GM12878 (cell line): ENCODE data around the gene ZNF133. TPM values are rescaled to one million over a fixed set of nuclear protein-coding genes. Genes with fewer than 3 reads are reported as not detected.

Experiments used
- CBX3 ChIP-seq: fragments of 200-600 bp; sonication (generic); IDR thresholded peaks from 2 replicates; pipeline ENCODE4 v1.6.1; 2016; ENCODE audit warnings: low read depth, borderline replicate concordance
- CBX5 ChIP-seq: sonication (generic); IDR thresholded peaks from 2 replicates; pipeline ENCODE4 v1.6.1; 2016; ENCODE audit warnings: low read depth, moderate library complexity, mild to moderate bottlenecking, inconsistent platforms
- DPF2 ChIP-seq: fragments of 450-650 bp; IDR thresholded peaks from 2 replicates; pipeline ENCODE4 v1.6.1; 2017; ENCODE audit warnings: mild to moderate bottlenecking
- ESRRA ChIP-seq: IDR thresholded peaks from 2 replicates; pipeline ENCODE4 v1.6.1; 2012; ENCODE audit warnings: mild to moderate bottlenecking, low read length, improper control_type of control experiment
- HDAC2 ChIP-seq: fragments of 200-600 bp; sonication (generic); IDR thresholded peaks from 2 replicates; pipeline ENCODE4 v1.6.1; 2017
- HDAC6 ChIP-seq: fragments of 200-600 bp; sonication (generic); IDR thresholded peaks from one replicate; pipeline ENCODE4 v1.8.0; 2017; ENCODE audit warnings: antibody characterized with exemption; ENCODE audit not compliant: unreplicated experiment
- IKZF2 ChIP-seq, 2 experiments: fragments of 450-650 bp; IDR thresholded peaks; 2 replicates each; pipeline ENCODE4 v1.6.1; 2017; ENCODE audit warnings: mild to moderate bottlenecking in 2 of 2, moderate library complexity in 2 of 2
- KDM1A ChIP-seq: fragments of 200-600 bp; sonication (generic); IDR thresholded peaks from 2 replicates; pipeline ENCODE4 v1.6.1; 2016; ENCODE audit warnings: borderline replicate concordance
- NR2F1 ChIP-seq: fragments of 450-650 bp; conservative IDR thresholded peaks from 2 replicates; pipeline ENCODE4 v1.6.1; 2017; ENCODE audit warnings: mild to moderate bottlenecking
- PAX5 ChIP-seq: IDR thresholded peaks from 2 replicates; pipeline ENCODE4 v1.6.1; 2011; ENCODE audit warnings: low read depth, low read length, borderline replicate concordance
- POLR2AphosphoS2 ChIP-seq: IDR thresholded peaks from 2 replicates; pipeline ENCODE4 v1.6.1; 2011; ENCODE audit warnings: low read depth, mild to moderate bottlenecking, low read length, improper control_type of control experiment, moderate library complexity
- RUNX3 ChIP-seq: IDR thresholded peaks from 2 replicates; pipeline ENCODE4 v1.6.1; 2012; ENCODE audit warnings: low read length, inconsistent platforms
- SP1 ChIP-seq: IDR thresholded peaks from one replicate; pipeline ENCODE4 v1.6.1; 2011; ENCODE audit warnings: low read depth, low read length
- SREBF2 ChIP-seq: IDR thresholded peaks from 2 replicates; pipeline ENCODE4 v1.6.1; 2012; ENCODE audit warnings: mild to moderate bottlenecking, low read length
- TAF1 ChIP-seq: IDR thresholded peaks from 2 replicates; pipeline ENCODE4 v1.6.1; 2011; ENCODE audit warnings: mild to moderate bottlenecking, low read depth, low read length, borderline replicate concordance
- TBL1XR1 ChIP-seq: IDR thresholded peaks from 2 replicates; pipeline ENCODE4 v1.6.1; 2012; ENCODE audit warnings: low read depth, low read length, improper control_type of control experiment
- TCF3 ChIP-seq: IDR thresholded peaks from 2 replicates; pipeline ENCODE4 v1.6.1; 2012; ENCODE audit warnings: low read depth, mild to moderate bottlenecking, low read length, borderline replicate concordance; ENCODE audit not compliant: insufficient read depth
- polyA plus RNA-seq, 11 experiments: library from polyadenylated mRNA; depleted of rRNA in 4 of 11; unstranded in 6 of 11; stranded (reverse) in 5 of 11; fragments of >200 nt; fragmentation: Nextera tagmentation in 4 of 11; fragmentation: Illumina TruSeq in 1 of 11; extraction: Ambion mirVana in 4 of 11; extraction: Trizol in 1 of 11; gene quantifications; 1 replicate in 1 of 11; 2 replicates in 10 of 11; pipeline versions ENCODE4 v1.2.1 to v1.2.3, GENCODE V29; 2011 to 2016; ENCODE audit warnings: inconsistent platforms in 2 of 11, missing spikeins in 2 of 11, low read depth in 1 of 11
- total RNA-seq, 4 experiments: library from RNA; depleted of rRNA in 3 of 4; stranded (reverse); fragments of >200 nt in 3 of 4; fragmentation: Illumina TruSeq in 1 of 4; extraction: Trizol in 1 of 4; gene quantifications; 2 replicates each; pipeline versions ENCODE4 v1.2.1 to v1.2.3, GENCODE V29; 2013 to 2021
- TF ChIP-seq, protein P1 (sequence below): IDR thresholded peaks from 2 replicates; pipeline ENCODE4 v1.6.1; 2011; ENCODE audit warnings: mild to moderate bottlenecking, low read depth, low read length, moderate library complexity; ENCODE audit not compliant: insufficient replicate concordance
- TF ChIP-seq, protein P2 (sequence below): IDR thresholded peaks from 2 replicates; pipeline ENCODE4 v1.6.1; 2012; ENCODE audit warnings: mild to moderate bottlenecking, low read depth, low read length
- TF ChIP-seq, protein P3 (sequence below): fragments of 450-650 bp; IDR thresholded peaks from 2 replicates; pipeline ENCODE4 v1.6.1; 2017; ENCODE audit warnings: antibody characterized with exemption, mild to moderate bottlenecking, moderate library complexity
- TF ChIP-seq, protein P4 (sequence below): IDR thresholded peaks from 2 replicates; pipeline ENCODE4 v1.6.1; 2011; ENCODE audit warnings: borderline replicate concordance, low read depth, mild to moderate bottlenecking, moderate library complexity, low read length; ENCODE audit not compliant: insufficient read depth, poor library complexity, severe bottlenecking

ZNF133 gene
- total and polyA plus RNA-seq, 10 of the 15 experiments (the other 5 are each of a cell fraction or from before 2014, with no cell fraction given): 2.0 to 9.3 (median 7.3) TPM

DNA sequence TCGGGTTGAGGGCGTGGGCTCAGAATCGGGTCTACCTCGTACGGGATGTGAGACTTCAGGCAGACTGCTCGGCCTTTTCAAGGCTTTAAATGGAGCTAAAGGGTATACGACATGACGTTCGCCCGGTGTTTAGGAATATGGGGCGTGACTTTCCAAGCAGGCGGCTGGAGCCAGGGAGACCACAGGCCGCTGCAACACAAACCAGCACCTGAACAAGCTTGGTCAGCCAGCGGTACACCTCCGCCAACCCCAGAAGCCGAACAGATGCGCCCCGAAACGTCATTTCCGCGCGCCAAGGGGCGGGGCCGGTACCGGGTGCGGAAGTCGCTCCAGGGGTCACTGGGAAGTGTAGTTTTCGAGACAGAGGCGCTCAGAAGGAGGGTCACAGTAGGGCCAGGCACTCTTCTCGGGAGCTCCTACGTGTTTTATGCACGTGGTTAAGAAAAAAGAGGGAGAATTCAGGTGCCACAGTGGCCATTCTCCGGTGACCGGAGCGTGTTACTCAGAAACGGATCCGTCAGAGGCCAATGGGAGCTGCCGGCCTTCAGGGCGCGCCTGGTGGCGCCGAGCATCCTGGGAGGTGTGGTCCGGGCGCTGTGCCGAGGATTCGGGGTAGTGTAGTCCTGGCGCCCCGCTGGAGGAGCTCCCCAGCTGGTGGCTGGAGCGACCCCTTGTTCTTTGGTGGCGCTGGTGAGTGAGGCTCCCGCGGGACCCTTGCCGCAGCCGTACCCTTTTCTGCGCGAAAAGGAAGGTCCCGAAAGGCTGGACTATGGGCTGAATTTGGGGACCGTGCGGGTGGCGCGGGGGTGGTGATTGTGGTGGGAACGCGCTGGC, at the start of gene ZNF133 (continued):
- TF ChIP-seq, protein P1, sequence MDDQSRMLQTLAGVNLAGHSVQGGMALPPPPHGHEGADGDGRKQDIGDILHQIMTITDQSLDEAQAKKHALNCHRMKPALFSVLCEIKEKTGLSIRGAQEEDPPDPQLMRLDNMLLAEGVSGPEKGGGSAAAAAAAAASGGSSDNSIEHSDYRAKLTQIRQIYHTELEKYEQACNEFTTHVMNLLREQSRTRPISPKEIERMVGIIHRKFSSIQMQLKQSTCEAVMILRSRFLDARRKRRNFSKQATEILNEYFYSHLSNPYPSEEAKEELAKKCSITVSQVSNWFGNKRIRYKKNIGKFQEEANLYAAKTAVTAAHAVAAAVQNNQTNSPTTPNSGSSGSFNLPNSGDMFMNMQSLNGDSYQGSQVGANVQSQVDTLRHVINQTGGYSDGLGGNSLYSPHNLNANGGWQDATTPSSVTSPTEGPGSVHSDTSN: no peak
- TF ChIP-seq SREBF2: no peak
- no peak for TF ChIP-seq HDAC6
- TF ChIP-seq RUNX3: peak; percentile 65; the same call in 1 of the 2 replicates
- no peak for TF ChIP-seq IKZF2 (IDR thresholded peaks at IDR 0.05)
- TF ChIP-seq CBX5: peak; percentile 23; the same call in 1 of the 2 replicates
- TF ChIP-seq DPF2: 0 out of 2 replicates have a peak, but pooled peaks have one; percentile 52
- TF ChIP-seq, protein P2, sequence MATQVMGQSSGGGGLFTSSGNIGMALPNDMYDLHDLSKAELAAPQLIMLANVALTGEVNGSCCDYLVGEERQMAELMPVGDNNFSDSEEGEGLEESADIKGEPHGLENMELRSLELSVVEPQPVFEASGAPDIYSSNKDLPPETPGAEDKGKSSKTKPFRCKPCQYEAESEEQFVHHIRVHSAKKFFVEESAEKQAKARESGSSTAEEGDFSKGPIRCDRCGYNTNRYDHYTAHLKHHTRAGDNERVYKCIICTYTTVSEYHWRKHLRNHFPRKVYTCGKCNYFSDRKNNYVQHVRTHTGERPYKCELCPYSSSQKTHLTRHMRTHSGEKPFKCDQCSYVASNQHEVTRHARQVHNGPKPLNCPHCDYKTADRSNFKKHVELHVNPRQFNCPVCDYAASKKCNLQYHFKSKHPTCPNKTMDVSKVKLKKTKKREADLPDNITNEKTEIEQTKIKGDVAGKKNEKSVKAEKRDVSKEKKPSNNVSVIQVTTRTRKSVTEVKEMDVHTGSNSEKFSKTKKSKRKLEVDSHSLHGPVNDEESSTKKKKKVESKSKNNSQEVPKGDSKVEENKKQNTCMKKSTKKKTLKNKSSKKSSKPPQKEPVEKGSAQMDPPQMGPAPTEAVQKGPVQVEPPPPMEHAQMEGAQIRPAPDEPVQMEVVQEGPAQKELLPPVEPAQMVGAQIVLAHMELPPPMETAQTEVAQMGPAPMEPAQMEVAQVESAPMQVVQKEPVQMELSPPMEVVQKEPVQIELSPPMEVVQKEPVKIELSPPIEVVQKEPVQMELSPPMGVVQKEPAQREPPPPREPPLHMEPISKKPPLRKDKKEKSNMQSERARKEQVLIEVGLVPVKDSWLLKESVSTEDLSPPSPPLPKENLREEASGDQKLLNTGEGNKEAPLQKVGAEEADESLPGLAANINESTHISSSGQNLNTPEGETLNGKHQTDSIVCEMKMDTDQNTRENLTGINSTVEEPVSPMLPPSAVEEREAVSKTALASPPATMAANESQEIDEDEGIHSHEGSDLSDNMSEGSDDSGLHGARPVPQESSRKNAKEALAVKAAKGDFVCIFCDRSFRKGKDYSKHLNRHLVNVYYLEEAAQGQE: no peak
- no peak for TF ChIP-seq NR2F1
- TF ChIP-seq, protein P3, sequence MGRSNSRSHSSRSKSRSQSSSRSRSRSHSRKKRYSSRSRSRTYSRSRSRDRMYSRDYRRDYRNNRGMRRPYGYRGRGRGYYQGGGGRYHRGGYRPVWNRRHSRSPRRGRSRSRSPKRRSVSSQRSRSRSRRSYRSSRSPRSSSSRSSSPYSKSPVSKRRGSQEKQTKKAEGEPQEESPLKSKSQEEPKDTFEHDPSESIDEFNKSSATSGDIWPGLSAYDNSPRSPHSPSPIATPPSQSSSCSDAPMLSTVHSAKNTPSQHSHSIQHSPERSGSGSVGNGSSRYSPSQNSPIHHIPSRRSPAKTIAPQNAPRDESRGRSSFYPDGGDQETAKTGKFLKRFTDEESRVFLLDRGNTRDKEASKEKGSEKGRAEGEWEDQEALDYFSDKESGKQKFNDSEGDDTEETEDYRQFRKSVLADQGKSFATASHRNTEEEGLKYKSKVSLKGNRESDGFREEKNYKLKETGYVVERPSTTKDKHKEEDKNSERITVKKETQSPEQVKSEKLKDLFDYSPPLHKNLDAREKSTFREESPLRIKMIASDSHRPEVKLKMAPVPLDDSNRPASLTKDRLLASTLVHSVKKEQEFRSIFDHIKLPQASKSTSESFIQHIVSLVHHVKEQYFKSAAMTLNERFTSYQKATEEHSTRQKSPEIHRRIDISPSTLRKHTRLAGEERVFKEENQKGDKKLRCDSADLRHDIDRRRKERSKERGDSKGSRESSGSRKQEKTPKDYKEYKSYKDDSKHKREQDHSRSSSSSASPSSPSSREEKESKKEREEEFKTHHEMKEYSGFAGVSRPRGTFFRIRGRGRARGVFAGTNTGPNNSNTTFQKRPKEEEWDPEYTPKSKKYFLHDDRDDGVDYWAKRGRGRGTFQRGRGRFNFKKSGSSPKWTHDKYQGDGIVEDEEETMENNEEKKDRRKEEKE: no peak
- peak; percentile 90 for TF ChIP-seq POLR2AphosphoS2
- TF ChIP-seq PAX5: no peak
- TF ChIP-seq ESRRA: no peak
- peak; percentile 36; the same call in 1 of the 2 replicates for TF ChIP-seq TAF1
- TF ChIP-seq TBL1XR1: no peak
- TF ChIP-seq, protein P4, sequence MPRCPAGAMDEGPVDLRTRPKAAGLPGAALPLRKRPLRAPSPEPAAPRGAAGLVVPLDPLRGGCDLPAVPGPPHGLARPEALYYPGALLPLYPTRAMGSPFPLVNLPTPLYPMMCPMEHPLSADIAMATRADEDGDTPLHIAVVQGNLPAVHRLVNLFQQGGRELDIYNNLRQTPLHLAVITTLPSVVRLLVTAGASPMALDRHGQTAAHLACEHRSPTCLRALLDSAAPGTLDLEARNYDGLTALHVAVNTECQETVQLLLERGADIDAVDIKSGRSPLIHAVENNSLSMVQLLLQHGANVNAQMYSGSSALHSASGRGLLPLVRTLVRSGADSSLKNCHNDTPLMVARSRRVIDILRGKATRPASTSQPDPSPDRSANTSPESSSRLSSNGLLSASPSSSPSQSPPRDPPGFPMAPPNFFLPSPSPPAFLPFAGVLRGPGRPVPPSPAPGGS: no peak
- no peak for TF ChIP-seq HDAC2
- TF ChIP-seq CBX3: no peak
- 0 out of 2 replicates have a peak, but pooled peaks have one; percentile 37 for TF ChIP-seq TCF3
- TF ChIP-seq SP1: peak; percentile 90
- no peak for TF ChIP-seq KDM1A
